Measurements from ENCODE around the gene TBKBP1.

TBKBP1 gene

GRCh38 chr17:47727704-47728036 lies 33.7 kb downstream of the TBKBP1 start:
- TF ChIP-seq CTCF (IDR thresholded peaks at IDR 0.05; ENCODE audit: control insufficient read depth, extremely low read depth, insufficient read depth): no peak
- no peak overlapping the region for H3K4me3 ChIP-seq (ENCODE audit: low read depth, low read length)
- DNase-seq (ENCODE audit: low read depth): no peak

- H3K4me3 ChIP-seq (ENCODE audit: low read depth, low read length): no peak overlapping the region
- TF ChIP-seq CTCF (IDR thresholded peaks at IDR 0.05; ENCODE audit: control insufficient read depth, extremely low read depth, insufficient read depth): no peak
- DNase-seq (ENCODE audit: low read depth): no peak
These were observed 34.4 kb downstream of the TBKBP1 start for GRCh38 chr17:47728214-47728877.

GRCh38 chr17:47729476-47729875 lies 35.5 kb downstream of the TBKBP1 start:
- H3K4me3 ChIP-seq (ENCODE audit: low read depth, low read length): no peak overlapping the region
- no peak for TF ChIP-seq CTCF (IDR thresholded peaks at IDR 0.05; ENCODE audit: control insufficient read depth, extremely low read depth, insufficient read depth)
- no peak for DNase-seq (ENCODE audit: low read depth)

GRCh38 chr17:47730681-47731080 lies 36.7 kb downstream of the TBKBP1 start:
- H3K4me3 ChIP-seq (ENCODE audit: low read depth, low read length): no peak overlapping the region
- DNase-seq (ENCODE audit: low read depth): no peak
- no peak for TF ChIP-seq CTCF (IDR thresholded peaks at IDR 0.05; ENCODE audit: control insufficient read depth, extremely low read depth, insufficient read depth)

- no peak overlapping the region for H3K4me3 ChIP-seq (ENCODE audit: low read depth, low read length)
- no peak for TF ChIP-seq CTCF (IDR thresholded peaks at IDR 0.05; ENCODE audit: control insufficient read depth, extremely low read depth, insufficient read depth)
- no peak for DNase-seq (ENCODE audit: low read depth)
These were observed 37.4 kb downstream of the TBKBP1 start for GRCh38 chr17:47731396-47731795.

GRCh38 chr17:47732399-47733046 lies 38.6 kb downstream of the TBKBP1 start:
- TF ChIP-seq CTCF (IDR thresholded peaks at IDR 0.05; ENCODE audit: control insufficient read depth, extremely low read depth, insufficient read depth): no peak
- H3K4me3 ChIP-seq (ENCODE audit: low read depth, low read length): no peak overlapping the region
- no peak for DNase-seq (ENCODE audit: low read depth)

All from LNCaP clone FGC (cell line).